Parathyroid adenoma (tissue), 2 donors: Measurements from ENCODE around the gene SGMS1.

Experiments
- H2AFZ ChIP-seq: fragments of 300-600 bp; sonication (generic); one replicate; pipeline ENCODE4 v1.7.0; 2017; ENCODE audit warnings: antibody characterized with exemption, mild to moderate bottlenecking
- H3K27ac ChIP-seq: fragments of 300-600 bp; sonication (generic); one replicate; pipeline ENCODE4 v1.7.0; 2017
- H3K27me3 ChIP-seq: fragments of 300-600 bp; sonication (generic); one replicate; pipeline ENCODE4 v1.7.0; 2017; ENCODE audit warnings: low read length; ENCODE audit not compliant: control insufficient read depth, insufficient read depth
- H3K36me3 ChIP-seq: fragments of 300-600 bp; sonication (generic); one replicate; pipeline ENCODE4 v1.7.0; 2017; ENCODE audit warnings: low read length; ENCODE audit not compliant: control insufficient read depth, insufficient read depth
- H3K4me1 ChIP-seq: fragments of 300-600 bp; sonication (generic); one replicate; pipeline ENCODE4 v1.7.0; 2017; ENCODE audit warnings: control low read depth
- H3K4me2 ChIP-seq: fragments of 300-600 bp; sonication (generic); one replicate; pipeline ENCODE4 v1.7.0; 2017; ENCODE audit warnings: low read length
- H3K4me3 ChIP-seq: fragments of 300-600 bp; sonication (generic); one replicate; pipeline ENCODE4 v1.7.0; 2017; ENCODE audit warnings: low read depth, low read length
- H3K79me2 ChIP-seq: fragments of 300-600 bp; sonication (generic); one replicate; pipeline ENCODE4 v1.7.0; 2017; ENCODE audit warnings: control low read depth
- H3K9ac ChIP-seq: fragments of 300-600 bp; sonication (generic); one replicate; pipeline ENCODE4 v1.7.0; 2017; ENCODE audit warnings: mild to moderate bottlenecking
- H3K9me3 ChIP-seq: fragments of 300-600 bp; sonication (generic); one replicate; pipeline ENCODE4 v1.7.0; 2017; ENCODE audit warnings: low read length; ENCODE audit not compliant: control insufficient read depth
- CTCF ChIP-seq: fragments of 300-600 bp; sonication (generic); IDR thresholded peaks from one replicate; pipeline ENCODE4 v1.7.0; 2017; ENCODE audit warnings: antibody characterized with exemption, mild to moderate bottlenecking
- donor health status: primary hyperparathyroidism.

SGMS1 gene

GRCh38 chr10:50645236-50645635, 21.5 kb upstream of the SGMS1 start:
- no peaks in the 10 kb centered on the region for H3K36me3 ChIP-seq

GRCh38 chr10:50641626-50642025, 17.9 kb upstream of the SGMS1 start:
- Histone ChIP-seq H3K27ac (no peak overlapping the region), H3K36me3 (no peaks in the 10 kb centered on the region), H3K79me2 (no peaks in the 10 kb centered on the region), H3K27me3 (no peaks in the 10 kb centered on the region), H3K9me3 (no peaks in the 10 kb centered on the region), H3K4me2 (no peak overlapping the region), H3K9ac (no peak overlapping the region), H3K4me3 (no peak overlapping the region), H3K4me1 (peaks cover 2% of the 10 kb centered on the region), H2AFZ (no peak overlapping the region)
- no peak for TF ChIP-seq CTCF

More at GRCh38 chr10:50645236-50645635, 21.5 kb upstream of the SGMS1 start:
- H3K27ac ChIP-seq = no peak overlapping the region
- no peak overlapping the region for H3K4me2 ChIP-seq
- H3K9me3 ChIP-seq = no peaks in the 10 kb centered on the region
- no peaks in the 10 kb centered on the region for H3K27me3 ChIP-seq
- H3K9ac ChIP-seq = no peak overlapping the region
- no peak overlapping the region for H2AFZ ChIP-seq
- no peaks in the 10 kb centered on the region for H3K79me2 ChIP-seq
- TF ChIP-seq CTCF = no peak
- peaks cover 5% of the 10 kb centered on the region for H3K4me1 ChIP-seq
- no peak overlapping the region for H3K4me3 ChIP-seq

GRCh38 chr10:50640238-50640637, 16.5 kb upstream of the SGMS1 start:
- Histone ChIP-seq H3K36me3 (no peaks in the 10 kb centered on the region), H3K9me3 (no peaks in the 10 kb centered on the region), H3K9ac (no peak overlapping the region), H3K4me3 (no peak overlapping the region), H3K27ac (no peak overlapping the region), H3K27me3 (no peaks in the 10 kb centered on the region), H3K4me2 (no peak overlapping the region), H3K4me1 (peaks cover 2% of the 10 kb centered on the region), H2AFZ (no peak overlapping the region), H3K79me2 (no peaks in the 10 kb centered on the region)
- no peak for TF ChIP-seq CTCF

GRCh38 chr10:50636618-50637579, 13.1 kb upstream of the SGMS1 start:
- Histone ChIP-seq H3K36me3 (no peaks in the 10 kb centered on the region), H3K27me3 (no peaks in the 10 kb centered on the region), H3K9ac (no peak overlapping the region), H3K9me3 (no peaks in the 10 kb centered on the region), H3K79me2 (no peaks in the 10 kb centered on the region), H3K4me2 (no peak overlapping the region), H3K27ac (no peak overlapping the region), H2AFZ (peak overlapping the region; percentile 21), H3K4me3 (no peak overlapping the region), H3K4me1 (peaks cover 2% of the 10 kb centered on the region)
- no peak for TF ChIP-seq CTCF
